ENCODE results near the gene CEP70.

DNA sequence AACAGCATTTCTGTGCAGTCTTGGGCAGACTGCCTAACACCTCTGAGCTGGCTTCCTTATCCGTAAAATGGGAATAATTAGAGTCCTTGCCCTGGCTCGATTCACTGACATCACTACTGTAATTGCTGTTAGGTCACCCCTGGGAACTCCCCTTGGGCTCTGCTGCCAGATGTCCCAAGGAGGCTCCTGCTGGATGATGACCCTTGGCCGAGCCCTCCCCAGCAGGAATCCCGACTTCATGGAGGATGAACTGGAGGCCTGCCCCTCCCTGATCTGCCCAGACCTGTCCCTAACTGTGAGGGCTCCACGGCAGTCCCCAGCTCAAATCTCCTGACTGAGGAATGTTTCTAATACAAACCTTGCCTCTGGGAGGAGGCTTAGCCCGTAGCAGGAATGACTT lies 141.6 kb downstream of the CEP70 start:
- TF ChIP-seq, protein P1, sequence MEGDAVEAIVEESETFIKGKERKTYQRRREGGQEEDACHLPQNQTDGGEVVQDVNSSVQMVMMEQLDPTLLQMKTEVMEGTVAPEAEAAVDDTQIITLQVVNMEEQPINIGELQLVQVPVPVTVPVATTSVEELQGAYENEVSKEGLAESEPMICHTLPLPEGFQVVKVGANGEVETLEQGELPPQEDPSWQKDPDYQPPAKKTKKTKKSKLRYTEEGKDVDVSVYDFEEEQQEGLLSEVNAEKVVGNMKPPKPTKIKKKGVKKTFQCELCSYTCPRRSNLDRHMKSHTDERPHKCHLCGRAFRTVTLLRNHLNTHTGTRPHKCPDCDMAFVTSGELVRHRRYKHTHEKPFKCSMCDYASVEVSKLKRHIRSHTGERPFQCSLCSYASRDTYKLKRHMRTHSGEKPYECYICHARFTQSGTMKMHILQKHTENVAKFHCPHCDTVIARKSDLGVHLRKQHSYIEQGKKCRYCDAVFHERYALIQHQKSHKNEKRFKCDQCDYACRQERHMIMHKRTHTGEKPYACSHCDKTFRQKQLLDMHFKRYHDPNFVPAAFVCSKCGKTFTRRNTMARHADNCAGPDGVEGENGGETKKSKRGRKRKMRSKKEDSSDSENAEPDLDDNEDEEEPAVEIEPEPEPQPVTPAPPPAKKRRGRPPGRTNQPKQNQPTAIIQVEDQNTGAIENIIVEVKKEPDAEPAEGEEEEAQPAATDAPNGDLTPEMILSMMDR (IDR thresholded peaks at IDR 0.05), result no peak
- no peak for TF ChIP-seq POLR2A (IDR thresholded peaks at IDR 0.05)
